ENCODE measurements around the gene SLC8B1. TPM values are rescaled to one million over a fixed set of nuclear protein-coding genes. Genes with fewer than 3 reads are reported as not detected.

The SLC8B1 gene
- total RNA-seq, 3 donors from 2014 or later: 40.8 to 65.3 (median 47.2) TPM

GRCh38 chr12:113268136-113268535 is 66.8 kb downstream of the SLC8B1 start:
- H3K36me3 ChIP-seq (ENCODE audit: low read depth): peaks cover 4% of the 10 kb centered on the region

GRCh38 chr12:113267621-113268020 is 67.3 kb downstream of the SLC8B1 start:
- TF ChIP-seq CTCF (IDR thresholded peaks at IDR 0.05): no peak
- no peak overlapping the region for H3K4me3 ChIP-seq
- intact Hi-C loops (cut with DNase I, micrococcal nuclease): no loop called here
- H3K9me3 ChIP-seq: no peaks in the 10 kb centered on the region
- ATAC-seq (peak; percentile 90), DNase-seq (peak; percentile 51 to 72 (median 71))
- peaks cover 6% of the 10 kb centered on the region for H3K4me1 ChIP-seq (ENCODE audit: low read depth)
- H3K36me3 ChIP-seq (ENCODE audit: low read depth): peaks cover 4% of the 10 kb centered on the region

More at GRCh38 chr12:113268136-113268535, 66.8 kb downstream of the SLC8B1 start:
- no peak for ATAC-seq
- Histone ChIP-seq H3K4me1 (ENCODE audit: low read depth) (peaks cover 6% of the 10 kb centered on the region), H3K4me3 (no peak overlapping the region), H3K9me3 (no peaks in the 10 kb centered on the region)
- peak in 1 of 3 donors; percentile 18 for DNase-seq
- intact Hi-C loops (cut with DNase I, micrococcal nuclease): no loop called here
- TF ChIP-seq CTCF (IDR thresholded peaks at IDR 0.05): no peak

GRCh38 chr12:113266106-113266895 is 68.6 kb downstream of the SLC8B1 start:
- intact Hi-C loops (cut with DNase I, micrococcal nuclease): no loop called here
- Histone ChIP-seq H3K36me3 (ENCODE audit: low read depth) (no peaks in the 10 kb centered on the region), H3K9me3 (no peaks in the 10 kb centered on the region), H3K4me1 (ENCODE audit: low read depth) (peaks cover under 1% of the 10 kb centered on the region), H3K4me3 (no peak overlapping the region)
- no peak for ATAC-seq
- DNase-seq: peak in 2 of 3 donors; percentile 17 to 47
- no peak for TF ChIP-seq CTCF (IDR thresholded peaks at IDR 0.05)

GRCh38 chr12:113263431-113263963 is 71.4 kb downstream of the SLC8B1 start:
- no peaks in the 10 kb centered on the region for H3K9me3 ChIP-seq
- peak in 2 of 3 donors; percentile 12 to 35 for DNase-seq
- intact Hi-C loops (cut with DNase I, micrococcal nuclease): no loop called here
- no peaks in the 10 kb centered on the region for H3K36me3 ChIP-seq (ENCODE audit: low read depth)
- TF ChIP-seq CTCF (IDR thresholded peaks at IDR 0.05): no peak
- no peak overlapping the region for H3K4me3 ChIP-seq
- H3K4me1 ChIP-seq (ENCODE audit: low read depth): peaks cover 6% of the 10 kb centered on the region
- ATAC-seq: no peak

- peaks cover 6% of the 10 kb centered on the region for H3K4me1 ChIP-seq (ENCODE audit: low read depth)
- no peak overlapping the region for H3K4me3 ChIP-seq
- ATAC-seq (no peak), DNase-seq (peak in 1 of 3 donors; percentile 3)
- H3K36me3 ChIP-seq (ENCODE audit: low read depth): no peaks in the 10 kb centered on the region
- intact Hi-C loops (cut with DNase I, micrococcal nuclease): no loop called here
- no peaks in the 10 kb centered on the region for H3K9me3 ChIP-seq
- TF ChIP-seq CTCF (IDR thresholded peaks at IDR 0.05): no peak
These were observed 72.2 kb downstream of the SLC8B1 start for GRCh38 chr12:113262710-113263109.
